ENCODE measurements around the gene KRTAP12-4. TPM values are rescaled to one million over a fixed set of nuclear protein-coding genes. Genes with fewer than 3 reads are reported as not detected.

KRTAP12-4 gene
- polyA plus RNA-seq, 1 donor from 2014 or later: not detected

- H3K27me3 ChIP-seq (ENCODE audit: insufficient read depth, low read depth, low read length): no peaks in the 10 kb centered on the region
- H3K9ac ChIP-seq (ENCODE audit: low read length): no peak overlapping the region
- H3K9me2 ChIP-seq (ENCODE audit: insufficient read depth, low read length): no peaks in the 10 kb centered on the region
- H4K20me1 ChIP-seq (ENCODE audit: insufficient read depth): no peaks in the 10 kb centered on the region
- TF ChIP-seq MXI1 (conservative IDR thresholded peaks at IDR 0.05; ENCODE audit: poor library complexity, severe bottlenecking): no peak
- no peak for TF ChIP-seq TAF1 (IDR thresholded peaks at IDR 0.05; ENCODE audit: low read depth)
- no peak for TF ChIP-seq RAD21 (conservative IDR thresholded peaks at IDR 0.05)
- no peak for TF ChIP-seq CTCF (IDR thresholded peaks at IDR 0.05; ENCODE audit: poor library complexity, severe bottlenecking)
- TF ChIP-seq EP300 (conservative IDR thresholded peaks at IDR 0.05; ENCODE audit: poor library complexity, severe bottlenecking): no peak
- no peak overlapping the region for H3K27ac ChIP-seq (ENCODE audit: low read length)
- no peaks in the 10 kb centered on the region for H3K79me2 ChIP-seq (replicated peaks; ENCODE audit: insufficient read depth, low read length)
- H2AFZ ChIP-seq (ENCODE audit: low read depth, low read length): no peak overlapping the region
- H3K9me3 ChIP-seq (ENCODE audit: low read length): peaks cover 6% of the 10 kb centered on the region
- no peak overlapping the region for H3K4me3 ChIP-seq (ENCODE audit: low read length)
- no peak overlapping the region for H3K4me2 ChIP-seq (ENCODE audit: low read length)
- no peaks in the 10 kb centered on the region for H3F3A ChIP-seq (ENCODE audit: insufficient read depth, low read length, poor library complexity, severe bottlenecking)
- H3K36me3 ChIP-seq (ENCODE audit: insufficient read depth, low read length): no peaks in the 10 kb centered on the region
These were observed 34.6 kb downstream of the KRTAP12-4 start for GRCh38 chr21:44619886-44620285.

- Histone ChIP-seq H3K36me3 (ENCODE audit: insufficient read depth, low read length) (no peaks in the 10 kb centered on the region), H3K79me2 (replicated peaks; ENCODE audit: insufficient read depth, low read length) (no peaks in the 10 kb centered on the region), H3K9me2 (ENCODE audit: insufficient read depth, low read length) (no peaks in the 10 kb centered on the region), H3K9ac (ENCODE audit: low read length) (no peak overlapping the region), H3K27me3 (ENCODE audit: insufficient read depth, low read depth, low read length) (no peaks in the 10 kb centered on the region), H3K9me3 (ENCODE audit: low read length) (peaks cover 2% of the 10 kb centered on the region), H4K20me1 (ENCODE audit: insufficient read depth) (no peaks in the 10 kb centered on the region), H3F3A (ENCODE audit: insufficient read depth, low read length, poor library complexity, severe bottlenecking) (no peaks in the 10 kb centered on the region), H2AFZ (ENCODE audit: low read depth, low read length) (no peak overlapping the region), H3K4me3 (ENCODE audit: low read length) (no peak overlapping the region), H3K27ac (ENCODE audit: low read length) (no peak overlapping the region), H3K4me2 (ENCODE audit: low read length) (no peak overlapping the region)
- TF ChIP-seq REST (IDR thresholded peaks at IDR 0.05; ENCODE audit: borderline replicate concordance) (no peak), CTCF (IDR thresholded peaks at IDR 0.05; ENCODE audit: poor library complexity, severe bottlenecking) (no peak), EP300 (conservative IDR thresholded peaks at IDR 0.05; ENCODE audit: poor library complexity, severe bottlenecking) (no peak), MXI1 (conservative IDR thresholded peaks at IDR 0.05; ENCODE audit: poor library complexity, severe bottlenecking) (no peak), EZH2 (IDR thresholded peaks at IDR 0.05; ENCODE audit: borderline replicate concordance, insufficient read depth, low read length, poor library complexity, severe bottlenecking) (no peak), RAD21 (conservative IDR thresholded peaks at IDR 0.05) (no peak), SMC3 (conservative IDR thresholded peaks at IDR 0.05; ENCODE audit: poor library complexity) (no peak), POLR2AphosphoS5 (IDR thresholded peaks at IDR 0.05) (no peak), TAF1 (IDR thresholded peaks at IDR 0.05; ENCODE audit: low read depth) (no peak)
These were observed 35.5 kb downstream of the KRTAP12-4 start for GRCh38 chr21:44618909-44619308.

All from neural cell (in vitro differentiated cells).